ENCODE results near the gene SLC39A6.
A peak's percentile ranks its signal among the peaks of the same experiment; 100 is the strongest.
"Not testable (repeated sequence)": the region's sequence is repeated elsewhere in the genome, so short reads cannot be mapped to it uniquely, and the experiment has no call there.

SLC39A6 gene

GRCh38 chr18:36067055-36067957 is 61.8 kb downstream of the SLC39A6 start, which contains the start of gene RPRD1A:
Gene RPRD1A (minus strand): TSS chr18:36067559. CDS start chr18:36067404, 155 bp downstream.
- peak; percentile 98 for FAIRE-seq
- TF ChIP-seq POLR2AphosphoS5 (IDR thresholded peaks at IDR 0.05; ENCODE audit: low read depth, low read length) (peak; percentile 69), TAF1 (IDR thresholded peaks at IDR 0.05; ENCODE audit: borderline replicate concordance, low read depth, low read length) (peak; percentile 34; the same call in 1 of the 2 replicates), POLR2A (IDR thresholded peaks at IDR 0.05; ENCODE audit: low read depth, low read length) (peak; percentile 88)

GRCh38 chr18:36066686-36067054 is 62.5 kb downstream of the SLC39A6 start:
- TF ChIP-seq POLR2A (IDR thresholded peaks at IDR 0.05; ENCODE audit: low read depth, low read length) (no peak), TAF1 (IDR thresholded peaks at IDR 0.05; ENCODE audit: borderline replicate concordance, low read depth, low read length) (no peak), POLR2AphosphoS5 (IDR thresholded peaks at IDR 0.05; ENCODE audit: low read depth, low read length) (no peak)
- FAIRE-seq = no peak
- DNase-seq (ENCODE audit: insufficient read length) = no peak

More at GRCh38 chr18:36067055-36067957, 61.8 kb downstream of the SLC39A6 start, which contains the start of gene RPRD1A:
- DNase-seq (ENCODE audit: insufficient read length) = peak; percentile 92

- DNase-seq (ENCODE audit: insufficient read length) (no peak), FAIRE-seq (peak; percentile 74)
- TF ChIP-seq TAF1 (IDR thresholded peaks at IDR 0.05; ENCODE audit: borderline replicate concordance, low read depth, low read length) (no peak), POLR2A (IDR thresholded peaks at IDR 0.05; ENCODE audit: low read depth, low read length) (no peak), POLR2AphosphoS5 (IDR thresholded peaks at IDR 0.05; ENCODE audit: low read depth, low read length) (no peak)
Observed at GRCh38 chr18:36066001-36066400, 63.1 kb downstream of the SLC39A6 start.

GRCh38 chr18:36064809-36065079 is 64.4 kb downstream of the SLC39A6 start:
- not testable (repeated sequence) for DNase-seq (ENCODE audit: insufficient read length); FAIRE-seq

GRCh38 chr18:36064027-36064808 is 64.9 kb downstream of the SLC39A6 start:
- TF ChIP-seq TAF1 (IDR thresholded peaks at IDR 0.05; ENCODE audit: borderline replicate concordance, low read depth, low read length) (no peak), POLR2AphosphoS5 (IDR thresholded peaks at IDR 0.05; ENCODE audit: low read depth, low read length) (no peak), POLR2A (IDR thresholded peaks at IDR 0.05; ENCODE audit: low read depth, low read length) (no peak)
- FAIRE-seq (no peak), DNase-seq (ENCODE audit: insufficient read length) (no peak)

GRCh38 chr18:36058674-36059073 is 70.5 kb downstream of the SLC39A6 start:
- TF ChIP-seq POLR2A (IDR thresholded peaks at IDR 0.05; ENCODE audit: low read depth, low read length) = no peak
- no peak for TF ChIP-seq POLR2AphosphoS5 (IDR thresholded peaks at IDR 0.05; ENCODE audit: low read depth, low read length)
- TF ChIP-seq TAF1 (IDR thresholded peaks at IDR 0.05; ENCODE audit: borderline replicate concordance, low read depth, low read length) = no peak
- no peak for DNase-seq (ENCODE audit: insufficient read length)
- FAIRE-seq = no peak

Data from GM12892 (cell line).